Renal cortex interstitium (tissue), 11 donors: ENCODE measurements around the gene HPS1. TPM values are rescaled to one million over a fixed set of nuclear protein-coding genes. Genes with fewer than 3 reads are reported as not detected.

ENCODE experiments used
- DNase-seq, 11 donors: peaks; one replicate each; pipeline ENCODE4 v3.0.0-alpha.2; 2013; ENCODE audit warnings: low read depth in 9 of 11, low spot score in 4 of 11; ENCODE audit errors: extremely low read depth in 1 of 11
- polyA plus RNA-seq, 3 donors: library from polyadenylated mRNA; unstranded; fragments of 120-200 nt; gene quantifications; one replicate each; pipeline ENCODE4 v1.2.1, GENCODE V29; 2013; ENCODE audit not compliant: insufficient read length in 3 of 3

The HPS1 gene
- polyA plus RNA-seq, 3 donors = 35.6 to 44.4 (median 36.5) TPM

GRCh38 chr10:98382691-98383101 is 64.0 kb downstream of the HPS1 start:
- DNase-seq = no peak

GRCh38 chr10:98380493-98381339 is 66.0 kb downstream of the HPS1 start:
- no peak for DNase-seq

GRCh38 chr10:98378722-98379121 is 68.0 kb downstream of the HPS1 start:
- no peak for DNase-seq

GRCh38 chr10:98377536-98377935 is 69.2 kb downstream of the HPS1 start:
- no peak for DNase-seq

- no peak for DNase-seq
These were observed 69.7 kb downstream of the HPS1 start for GRCh38 chr10:98377001-98377400.

- peak; percentile 31 to 78 (median 65) for DNase-seq
These were observed 70.2 kb downstream of the HPS1 start for GRCh38 chr10:98376485-98376884.

GRCh38 chr10:98374217-98374985 is 72.3 kb downstream of the HPS1 start:
- DNase-seq = no peak

GRCh38 chr10:98373260-98374040 is 73.3 kb downstream of the HPS1 start:
- no peak for DNase-seq

GRCh38 chr10:98370831-98371820 is 75.6 kb downstream of the HPS1 start:
- DNase-seq = no peak

- DNase-seq = no peak
These were observed 76.9 kb downstream of the HPS1 start for GRCh38 chr10:98369801-98370200.

GRCh38 chr10:98368644-98369043 is 78.1 kb downstream of the HPS1 start:
- DNase-seq = no peak

- DNase-seq = no peak
These were observed 78.9 kb downstream of the HPS1 start for GRCh38 chr10:98367604-98368451.

Other genes with a start within 250 kb of the HPS1 start
- 1 to 10 TPM; 3.3 to 4.3 (median 4.0) TPM for gene LOXL4, start 178.7 kb downstream of the HPS1 start, polyA plus RNA-seq
- gene PYROXD2, start 31.8 kb downstream of the HPS1 start, polyA plus RNA-seq = 10 to 100 TPM; 24.4 to 33.0 (median 25.6) TPM